ENCODE data around the gene TMEM135.

DNA sequence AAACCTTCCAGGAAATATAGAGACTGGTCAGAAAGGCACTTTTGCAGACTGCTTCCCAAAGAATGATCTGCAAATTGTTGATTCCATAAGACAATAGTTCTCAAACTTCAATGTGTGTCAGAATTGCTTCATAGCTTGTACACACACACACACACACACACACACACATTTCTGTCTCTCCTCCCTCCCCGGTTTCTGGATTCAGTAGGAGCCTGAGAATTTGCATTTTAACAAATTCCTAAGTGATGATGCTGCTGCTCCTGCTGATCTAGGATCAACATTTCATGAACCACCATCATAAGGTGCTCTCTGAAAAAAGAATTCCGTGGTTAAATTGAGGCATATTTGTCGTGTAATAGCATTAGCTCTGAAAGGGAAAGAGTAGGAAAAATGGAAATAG is 47.2 kb upstream of the TMEM135 start:
- TF ChIP-seq POLR2AphosphoS5 (IDR thresholded peaks at IDR 0.05; ENCODE audit: low read depth, low read length), result no peak
- no peak for TF ChIP-seq SIN3A (IDR thresholded peaks at IDR 0.05; ENCODE audit: borderline replicate concordance, insufficient read depth, low read length)
- TF ChIP-seq, protein P1, sequence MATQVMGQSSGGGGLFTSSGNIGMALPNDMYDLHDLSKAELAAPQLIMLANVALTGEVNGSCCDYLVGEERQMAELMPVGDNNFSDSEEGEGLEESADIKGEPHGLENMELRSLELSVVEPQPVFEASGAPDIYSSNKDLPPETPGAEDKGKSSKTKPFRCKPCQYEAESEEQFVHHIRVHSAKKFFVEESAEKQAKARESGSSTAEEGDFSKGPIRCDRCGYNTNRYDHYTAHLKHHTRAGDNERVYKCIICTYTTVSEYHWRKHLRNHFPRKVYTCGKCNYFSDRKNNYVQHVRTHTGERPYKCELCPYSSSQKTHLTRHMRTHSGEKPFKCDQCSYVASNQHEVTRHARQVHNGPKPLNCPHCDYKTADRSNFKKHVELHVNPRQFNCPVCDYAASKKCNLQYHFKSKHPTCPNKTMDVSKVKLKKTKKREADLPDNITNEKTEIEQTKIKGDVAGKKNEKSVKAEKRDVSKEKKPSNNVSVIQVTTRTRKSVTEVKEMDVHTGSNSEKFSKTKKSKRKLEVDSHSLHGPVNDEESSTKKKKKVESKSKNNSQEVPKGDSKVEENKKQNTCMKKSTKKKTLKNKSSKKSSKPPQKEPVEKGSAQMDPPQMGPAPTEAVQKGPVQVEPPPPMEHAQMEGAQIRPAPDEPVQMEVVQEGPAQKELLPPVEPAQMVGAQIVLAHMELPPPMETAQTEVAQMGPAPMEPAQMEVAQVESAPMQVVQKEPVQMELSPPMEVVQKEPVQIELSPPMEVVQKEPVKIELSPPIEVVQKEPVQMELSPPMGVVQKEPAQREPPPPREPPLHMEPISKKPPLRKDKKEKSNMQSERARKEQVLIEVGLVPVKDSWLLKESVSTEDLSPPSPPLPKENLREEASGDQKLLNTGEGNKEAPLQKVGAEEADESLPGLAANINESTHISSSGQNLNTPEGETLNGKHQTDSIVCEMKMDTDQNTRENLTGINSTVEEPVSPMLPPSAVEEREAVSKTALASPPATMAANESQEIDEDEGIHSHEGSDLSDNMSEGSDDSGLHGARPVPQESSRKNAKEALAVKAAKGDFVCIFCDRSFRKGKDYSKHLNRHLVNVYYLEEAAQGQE (IDR thresholded peaks at IDR 0.05; ENCODE audit: insufficient read depth in 1 of 2, low read depth in 2 of 2, low read length in 2 of 2), result no peak

Measured in PFSK-1 (cell line).